GM21786 (cell line): Measurements from ENCODE around the gene DISC1.

Experiments used
- ATAC-seq: cut with Tn5 transposase; IDR thresholded peaks from one replicate; pipeline ENCODE4 v1.9.1; 2021; ENCODE audit not compliant: unreplicated experiment

DISC1 gene

DNA sequence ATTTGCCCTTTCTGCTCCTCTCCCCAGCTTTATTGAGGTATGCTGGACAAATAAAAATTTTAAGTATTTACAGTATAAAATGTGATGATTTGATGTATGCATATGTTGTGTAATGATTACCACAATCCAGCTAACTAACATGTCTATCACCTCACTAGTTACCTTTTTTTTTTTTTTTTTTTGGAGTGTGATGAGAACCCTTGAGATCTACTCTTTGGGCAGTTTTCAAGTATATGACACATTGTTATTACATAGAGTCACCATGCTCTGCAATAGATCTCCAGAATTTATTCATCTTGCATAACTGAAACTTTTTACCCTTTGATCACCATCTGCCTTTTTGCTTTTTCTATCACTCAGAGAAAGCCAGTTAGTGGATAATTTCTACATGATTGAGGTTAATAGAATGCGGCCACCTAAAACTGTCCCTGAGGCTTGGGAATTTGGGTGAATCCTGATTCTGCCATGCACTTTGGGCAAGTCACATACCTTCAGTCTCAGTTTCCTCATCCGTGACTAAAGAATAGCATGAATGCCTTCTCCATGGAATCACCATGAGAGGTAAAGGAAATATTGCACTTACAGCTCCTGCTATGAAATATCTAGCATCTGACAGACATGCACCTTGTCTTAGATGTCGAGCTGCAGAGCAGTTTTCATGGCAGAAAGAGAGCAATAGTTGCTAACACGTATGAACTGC, 295.2 kb downstream of the DISC1 start:
- ATAC-seq: no peak

DNA sequence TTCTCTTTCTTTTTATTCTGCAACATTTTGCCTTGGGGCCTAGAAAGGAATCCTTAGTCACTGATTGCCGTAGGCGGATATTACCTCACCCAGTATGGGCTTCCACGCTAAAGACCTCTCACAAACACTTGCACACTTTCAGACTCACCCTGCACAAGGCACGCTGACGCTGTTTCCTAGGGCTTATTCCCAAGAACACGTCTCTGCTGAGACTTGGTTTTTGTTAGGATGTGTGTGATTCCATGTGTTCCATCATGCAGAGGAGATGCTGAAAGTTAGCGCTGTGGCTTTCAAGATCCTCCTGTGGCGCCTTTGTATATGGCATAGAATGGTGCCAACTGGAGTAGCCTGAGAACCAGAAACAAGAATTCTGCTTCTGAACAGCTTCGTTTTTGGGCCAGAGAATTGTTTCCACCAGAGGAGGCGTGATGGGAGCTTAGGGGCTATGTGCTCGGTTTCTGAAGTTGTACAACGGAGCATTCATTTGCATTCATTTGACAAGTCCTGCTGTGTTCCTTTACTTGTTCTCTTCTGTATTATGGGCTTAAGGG, 297.0 kb downstream of the DISC1 start:
- ATAC-seq: no peak

DNA sequence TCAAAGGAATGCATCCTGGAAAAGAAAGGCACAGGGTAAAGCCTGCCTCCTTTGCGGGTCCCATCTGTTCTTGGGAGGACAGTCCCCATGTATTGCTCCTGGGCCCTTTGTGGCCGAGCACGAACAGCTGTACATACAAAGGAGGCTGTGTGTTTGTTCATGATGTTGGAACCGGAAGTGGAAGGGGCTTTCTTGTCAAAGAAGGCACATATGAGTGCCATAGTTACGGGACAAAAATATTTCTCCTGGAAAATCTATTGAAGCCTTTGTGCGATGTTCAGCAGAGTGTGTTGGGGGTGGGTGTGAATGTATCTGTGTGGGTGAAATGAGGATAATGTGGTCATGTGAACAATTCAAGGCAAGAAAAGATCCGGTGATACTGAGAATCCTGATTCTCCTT, 297.6 kb downstream of the DISC1 start:
- no peak for ATAC-seq

DNA sequence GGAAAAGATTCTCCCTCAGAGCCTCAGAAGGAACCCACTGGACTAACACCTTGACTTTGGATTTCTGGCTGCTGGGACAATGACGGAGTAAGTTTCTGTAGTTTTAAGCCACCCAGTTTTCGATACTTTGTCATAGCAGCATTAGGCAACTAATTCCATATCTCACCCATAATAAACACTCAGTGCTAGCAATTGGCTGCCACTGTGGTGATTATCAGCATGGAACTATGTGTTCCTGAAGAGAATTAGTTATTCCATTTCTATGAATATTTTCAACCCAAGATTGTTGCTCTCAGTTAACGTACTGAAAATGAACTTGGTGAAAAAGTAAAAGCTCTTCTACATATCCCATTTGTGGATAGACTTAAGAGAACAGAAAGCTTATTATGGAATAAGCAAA, 299.3 kb downstream of the DISC1 start:
- ATAC-seq: no peak

DNA sequence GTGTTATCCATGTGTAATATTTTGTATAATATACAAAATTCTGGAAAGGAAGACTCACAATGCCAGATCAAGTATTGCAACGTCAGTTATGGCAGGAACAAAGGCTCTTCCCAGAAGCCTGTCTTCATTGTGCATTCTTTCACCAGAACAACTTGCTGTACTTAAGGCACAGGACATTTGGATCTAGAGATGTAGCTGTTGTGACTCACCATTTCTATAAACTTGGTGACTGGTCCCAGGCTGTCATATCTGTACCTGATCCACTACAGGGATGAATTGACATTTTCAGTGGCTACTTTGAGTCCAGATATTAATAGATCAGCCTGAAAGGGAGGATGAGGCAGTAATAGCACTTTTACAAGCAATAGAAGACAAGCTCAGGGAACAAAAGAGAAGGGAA, 299.8 kb downstream of the DISC1 start:
- no peak for ATAC-seq

DNA sequence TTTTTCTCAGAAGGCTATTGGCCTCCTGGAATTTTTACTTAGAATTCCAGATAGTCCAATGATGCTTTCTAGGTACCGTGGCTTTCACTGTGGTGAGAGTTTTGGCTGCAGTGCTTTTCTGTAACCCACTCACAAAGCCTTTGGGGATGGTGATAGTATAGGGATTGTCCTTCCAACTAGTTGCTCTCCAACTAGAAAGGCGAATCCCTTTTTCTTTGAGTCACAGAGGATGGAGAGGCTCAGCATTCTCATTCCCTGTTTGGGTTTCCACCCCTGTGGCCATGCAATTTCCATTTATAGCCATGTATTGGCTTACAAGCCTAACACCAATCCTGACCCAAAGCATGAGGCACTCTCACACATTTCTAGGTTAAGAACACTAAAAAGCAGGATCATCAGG, 300.3 kb downstream of the DISC1 start:
- no peak for ATAC-seq

DNA sequence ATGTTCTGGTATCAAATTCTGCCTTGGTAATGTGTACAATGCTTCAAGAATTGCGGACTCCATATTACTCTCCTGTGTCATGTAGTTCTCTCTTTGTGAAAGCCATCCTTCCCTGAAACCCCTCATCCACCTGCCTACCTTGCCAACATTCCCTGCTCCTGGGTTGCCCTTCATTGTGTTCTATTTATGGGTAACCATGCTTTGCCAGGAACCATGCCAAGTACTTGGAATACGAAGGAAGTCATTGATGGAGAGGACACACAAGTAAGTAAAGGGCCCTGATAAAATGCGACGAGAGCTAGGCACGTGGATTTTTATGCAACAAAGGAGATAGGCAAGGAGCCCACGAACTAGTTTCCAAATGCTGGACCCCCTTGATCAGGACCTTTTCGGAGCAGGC, 300.8 kb downstream of the DISC1 start:
- no peak for ATAC-seq

DNA sequence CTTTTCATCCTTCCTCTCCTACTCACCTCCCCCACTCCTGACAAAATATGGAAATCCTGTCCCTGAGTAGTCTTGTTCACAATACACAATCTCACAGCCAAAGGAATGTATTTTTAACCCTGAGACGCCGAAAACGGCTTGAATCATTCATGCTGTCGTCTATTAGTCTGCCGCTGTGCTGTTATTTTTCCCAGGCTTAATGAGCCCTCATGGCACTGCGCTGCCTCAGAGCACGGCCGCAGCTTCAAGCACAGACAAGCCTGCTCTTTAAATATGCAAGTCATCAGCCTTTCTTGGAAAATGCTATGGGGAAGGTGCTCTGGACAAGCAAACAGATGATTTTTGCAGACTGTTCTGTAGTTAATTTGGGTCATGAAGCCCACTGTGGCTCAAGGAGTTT, 302.7 kb downstream of the DISC1 start:
- ATAC-seq: no peak

DNA sequence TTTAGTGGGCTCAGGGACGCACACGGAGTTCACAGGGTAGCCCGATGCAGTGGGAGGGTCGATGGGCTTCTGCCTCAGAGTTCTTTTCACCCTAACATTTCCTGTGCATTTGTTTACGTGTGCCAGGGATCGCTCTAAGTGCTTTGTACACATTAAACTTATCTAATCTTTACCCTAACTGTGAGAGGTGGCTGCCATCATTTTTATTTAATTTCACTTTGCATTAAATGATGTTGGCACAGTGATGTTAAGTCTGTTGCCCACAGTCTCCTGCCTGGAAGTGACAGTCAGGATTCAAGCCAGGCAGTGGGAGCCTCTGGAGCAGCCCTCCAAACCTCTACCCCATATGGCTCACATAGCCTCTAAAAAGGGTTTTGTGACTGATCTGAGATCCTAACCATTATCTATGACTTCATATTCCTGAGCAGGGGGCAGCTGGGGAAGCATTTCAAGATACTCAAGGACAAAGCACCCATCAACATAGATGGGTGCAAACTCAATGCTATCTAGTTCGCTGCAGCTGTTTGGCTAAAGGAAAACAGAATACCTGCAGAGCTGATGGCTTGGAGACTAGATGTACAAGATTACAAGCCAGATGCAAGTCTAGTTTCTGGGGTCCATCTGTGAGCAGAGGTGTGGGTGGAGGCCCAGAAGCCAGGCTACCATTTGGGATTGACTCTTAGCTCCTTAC, 303.8 kb downstream of the DISC1 start:
- ATAC-seq: no peak

DNA sequence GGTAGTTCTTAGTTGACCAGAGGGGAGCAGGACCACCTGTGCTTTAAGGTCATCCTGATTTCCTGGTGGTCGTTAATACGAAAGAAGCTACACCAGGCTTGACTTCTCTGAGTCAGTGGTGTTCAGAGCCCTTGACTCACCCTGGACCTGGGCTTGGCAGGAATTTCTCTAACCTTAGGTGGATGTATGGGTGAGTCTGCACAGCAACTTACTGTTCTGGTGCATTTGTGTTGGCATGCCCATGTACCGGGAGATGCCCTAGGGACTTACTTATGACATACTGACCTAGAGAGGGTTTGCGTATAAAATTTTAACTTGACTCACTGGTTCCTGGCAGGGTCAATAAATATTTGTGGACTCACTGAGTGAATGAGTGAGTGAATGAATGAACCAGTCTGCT, 304.6 kb downstream of the DISC1 start:
- ATAC-seq: no peak

DNA sequence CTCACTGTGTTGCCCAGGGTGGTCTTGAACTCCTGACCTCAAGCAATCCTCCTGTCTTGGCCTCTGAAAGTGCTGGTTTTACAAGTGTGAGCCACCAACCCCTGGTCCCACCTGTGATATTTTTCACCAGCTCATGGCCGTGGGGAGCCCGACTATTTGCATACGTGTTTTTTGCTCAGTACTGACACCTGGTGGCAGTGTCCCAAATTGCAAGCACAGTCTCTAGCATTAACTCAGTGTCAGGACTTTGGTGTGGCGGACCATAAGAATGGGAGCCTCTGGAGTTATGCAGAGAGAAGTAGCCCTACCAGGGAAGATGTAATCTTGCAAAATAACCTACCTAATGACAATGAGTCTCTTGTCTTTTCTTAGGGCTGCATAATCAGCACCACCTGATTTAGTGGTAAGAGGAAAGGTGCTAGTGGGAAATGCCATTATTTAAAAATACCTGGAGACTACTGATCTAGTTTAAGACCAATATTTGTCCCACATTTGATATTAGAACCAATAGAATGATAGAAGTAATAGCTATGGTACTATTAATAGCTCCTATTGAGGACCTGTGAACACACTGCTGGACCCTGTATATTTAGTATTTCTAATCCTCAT, 305.4 kb downstream of the DISC1 start:
- ATAC-seq: no peak

DNA sequence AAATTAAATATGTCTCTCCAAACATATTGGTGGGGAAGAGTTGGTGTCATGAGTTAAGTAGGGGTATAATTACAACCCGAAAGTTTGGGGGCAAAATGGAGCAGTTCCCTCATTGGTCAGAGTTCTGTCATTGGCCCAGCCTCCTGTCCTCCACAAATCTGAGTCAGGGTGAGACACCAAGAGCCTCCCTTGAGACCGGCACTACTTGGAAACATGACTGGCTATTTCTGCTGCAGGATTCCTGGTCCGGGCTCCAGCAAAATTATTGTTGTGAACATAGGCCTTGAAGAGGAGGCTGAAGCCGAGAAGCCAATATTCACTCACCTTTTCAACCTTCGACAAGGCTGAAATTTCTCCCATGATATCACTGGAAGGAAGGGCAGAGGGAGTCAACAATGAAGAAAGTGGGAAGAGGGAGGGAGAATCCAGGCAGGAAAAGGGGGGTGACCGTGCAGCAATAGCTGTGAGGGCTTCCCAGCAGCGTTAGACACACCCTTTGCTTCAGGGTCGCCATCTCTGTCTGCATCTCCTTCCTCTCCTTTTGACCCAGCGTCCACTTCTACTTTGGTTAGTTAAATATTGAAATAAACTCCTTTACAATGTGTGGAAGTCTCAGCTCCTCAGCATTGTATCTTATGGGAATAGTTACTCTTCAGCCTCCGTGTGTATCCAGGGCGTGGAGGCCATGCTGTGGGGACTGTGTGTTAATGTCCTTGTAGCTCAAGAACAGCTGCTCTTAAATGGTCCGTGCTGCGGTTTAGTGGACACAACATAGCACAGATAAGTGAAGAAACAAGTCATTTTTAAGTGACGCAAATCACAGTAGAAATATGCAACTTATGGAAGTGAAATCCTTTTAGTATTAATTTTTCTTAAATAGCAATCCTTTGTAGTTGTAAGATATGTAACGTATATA, 307.4 kb downstream of the DISC1 start:
- ATAC-seq: no peak

DNA sequence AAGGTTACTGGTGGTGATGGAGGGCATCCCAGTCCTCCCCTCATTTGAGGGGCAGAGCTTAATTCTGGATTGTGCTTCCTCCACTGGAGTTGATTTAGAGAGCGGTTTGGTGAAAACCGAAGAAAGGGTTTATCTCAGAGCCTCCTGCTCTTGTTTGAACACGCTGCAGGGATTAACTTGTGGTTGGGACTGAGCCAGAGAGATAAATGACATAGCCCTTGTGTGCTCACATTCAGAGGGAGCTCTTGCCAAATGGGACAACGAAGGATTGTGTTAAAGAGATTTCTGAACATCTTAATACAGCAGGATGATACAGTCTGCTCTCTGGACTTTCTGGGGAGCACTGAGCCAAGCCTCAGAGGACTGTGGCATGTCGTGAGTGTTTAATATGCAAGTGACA, 308.2 kb downstream of the DISC1 start:
- no peak for ATAC-seq

DNA sequence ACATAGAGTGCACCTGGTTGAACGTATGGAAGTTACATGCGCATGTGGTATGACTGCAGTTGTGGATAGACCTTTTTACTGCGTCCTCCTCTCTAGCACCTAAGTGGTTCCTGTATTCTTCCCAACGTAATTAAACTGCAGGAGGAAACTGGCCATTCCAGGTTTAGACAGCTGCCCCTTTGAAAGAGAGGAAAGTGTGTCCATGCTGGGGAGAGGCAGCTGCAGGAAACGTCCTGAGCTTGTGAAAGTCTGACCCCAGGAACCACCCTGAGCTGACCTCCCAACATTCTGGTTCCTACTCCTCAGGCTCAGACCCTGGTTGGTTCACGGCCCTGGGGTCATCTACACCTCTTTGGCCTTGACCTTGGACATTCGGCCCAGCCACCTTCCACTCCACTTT, 309.3 kb downstream of the DISC1 start:
- ATAC-seq: no peak

DNA sequence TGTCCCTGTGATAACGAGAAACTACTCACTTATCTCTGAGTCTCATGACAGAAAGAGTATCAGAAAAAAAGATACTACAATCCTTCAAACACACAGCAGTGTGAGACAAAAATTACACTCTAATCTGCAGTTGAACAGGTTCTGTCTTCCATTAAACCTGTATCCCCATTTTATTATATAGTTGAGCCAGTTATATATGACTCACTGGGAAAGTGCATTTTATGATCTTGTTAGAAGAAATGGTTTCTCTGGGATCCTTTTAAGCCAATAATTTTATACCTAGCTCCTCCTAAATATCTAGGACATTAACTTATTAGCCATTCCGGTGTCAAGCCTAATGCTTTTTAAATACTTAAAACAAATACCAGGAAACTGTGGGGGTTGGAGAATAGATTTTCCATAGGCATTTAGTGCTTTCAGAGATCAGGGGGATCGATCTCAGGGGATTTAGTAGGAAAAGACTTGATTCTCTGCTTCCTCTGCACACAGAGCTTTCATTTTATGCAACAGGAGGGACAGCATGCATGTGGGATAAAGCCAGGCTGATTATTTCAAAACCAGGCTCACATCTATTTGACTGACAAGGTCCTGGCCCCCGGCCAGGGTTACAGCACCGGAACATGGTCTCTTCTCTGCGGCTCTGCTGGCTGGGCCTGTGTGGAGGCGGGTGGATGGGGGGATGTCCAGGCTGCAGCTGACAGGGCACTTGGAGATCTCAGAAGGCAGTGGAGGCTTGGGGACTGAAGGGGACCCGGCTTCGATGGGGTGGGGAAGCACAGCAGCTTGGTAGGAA, 310.6 kb downstream of the DISC1 start:
- no peak for ATAC-seq

DNA sequence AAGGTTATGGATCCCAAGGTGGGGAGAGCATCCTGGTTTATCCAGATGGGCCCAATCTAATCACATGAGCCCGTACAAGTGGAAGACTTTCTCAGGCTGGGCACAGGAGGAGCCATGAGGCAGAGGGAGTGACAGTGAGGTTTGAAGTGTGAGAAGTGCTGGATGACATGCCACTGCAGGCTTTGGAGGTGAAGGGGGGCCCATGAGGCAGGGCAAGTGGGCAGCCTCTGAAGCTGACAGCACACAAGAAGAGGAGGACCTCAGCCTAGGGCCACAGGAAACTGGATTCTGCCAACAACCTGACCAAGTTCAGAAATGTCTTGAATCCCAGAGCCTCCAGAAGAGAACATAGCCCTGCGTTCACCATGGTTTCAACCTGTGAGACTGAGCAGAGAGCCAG, 311.6 kb downstream of the DISC1 start:
- ATAC-seq: no peak

DNA sequence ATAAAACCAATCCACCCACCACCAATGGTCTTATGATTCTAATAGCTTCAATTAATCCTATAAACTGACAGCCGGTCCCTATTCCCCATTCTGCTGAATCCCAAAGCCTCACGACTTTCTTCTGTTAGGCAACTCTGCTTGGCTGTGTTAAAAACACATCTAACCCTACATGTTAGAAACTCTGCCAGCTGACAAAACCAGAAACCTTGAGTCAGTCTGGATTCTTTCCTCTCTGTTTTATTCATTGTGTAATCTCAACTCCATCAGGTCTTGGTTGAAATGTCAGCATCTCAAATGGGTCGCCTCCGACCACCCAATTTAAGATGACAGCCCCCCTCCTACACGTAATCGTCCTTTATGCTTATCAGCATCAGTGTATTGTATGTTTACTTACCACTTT, 312.1 kb downstream of the DISC1 start:
- no peak for ATAC-seq

DNA sequence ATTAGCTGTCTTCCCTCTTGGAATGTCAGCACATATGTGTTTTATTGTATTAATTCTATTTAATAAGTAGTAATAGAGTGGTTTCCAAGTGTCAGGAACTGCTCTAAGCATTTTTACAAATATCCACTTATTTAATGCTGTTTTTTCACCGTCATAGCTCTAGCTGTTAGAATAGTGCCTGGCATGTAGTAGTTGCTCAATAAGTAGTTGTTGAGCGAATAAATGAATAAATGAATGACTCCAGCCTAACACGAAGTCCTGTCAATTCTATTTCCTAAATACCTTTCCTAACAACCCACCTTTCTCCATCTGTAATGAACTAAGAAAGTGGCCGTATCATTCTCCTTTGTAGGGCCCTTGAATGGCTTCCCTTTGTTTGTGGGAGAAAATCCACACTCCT, 312.5 kb downstream of the DISC1 start:
- ATAC-seq: no peak

DNA sequence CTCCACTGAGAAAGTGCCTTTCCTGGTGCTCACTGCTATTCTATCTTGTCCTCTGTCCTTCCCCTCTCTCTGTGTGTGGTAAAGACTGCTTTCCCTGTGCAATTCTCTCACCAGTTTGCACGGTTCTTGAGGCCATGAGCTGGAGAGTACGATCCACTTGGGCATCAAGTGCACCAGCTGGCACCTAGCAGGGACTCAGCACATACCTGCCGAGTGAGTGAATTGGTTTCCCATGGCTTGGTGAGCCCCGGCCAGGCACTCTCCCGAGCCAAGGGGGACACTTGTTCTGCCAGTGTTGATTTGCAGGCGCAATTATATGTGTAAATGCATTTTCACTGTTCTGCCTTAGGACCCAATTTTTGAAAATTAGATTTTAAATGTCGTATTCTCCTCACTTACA, 313.5 kb downstream of the DISC1 start:
- no peak for ATAC-seq

DNA sequence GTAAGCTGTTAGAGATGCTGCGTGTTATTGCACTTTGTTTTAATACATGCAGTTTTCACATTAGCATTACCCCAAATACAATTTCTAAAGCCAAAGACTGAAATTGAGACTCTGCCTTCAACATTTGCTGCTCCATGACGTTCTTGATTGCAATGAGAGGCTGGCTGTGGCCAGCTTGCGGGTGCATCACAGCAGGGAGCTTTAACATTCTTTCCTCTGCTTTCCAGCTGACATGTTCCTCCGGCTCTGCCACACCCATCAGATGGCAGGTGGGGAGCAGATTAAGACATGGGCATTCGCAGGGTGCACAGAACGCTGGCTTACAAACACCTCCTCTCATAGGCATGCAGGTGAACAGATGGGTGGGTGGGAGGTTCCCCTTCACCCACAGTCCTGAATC, 314.1 kb downstream of the DISC1 start:
- ATAC-seq: no peak
